GM19455 (cell line): Measurements from ENCODE around the gene UCN2.
A peak's percentile ranks its signal among the peaks of the same experiment; 100 is the strongest.

Experiments
- ATAC-seq: cut with Tn5 transposase; IDR thresholded peaks from one replicate; pipeline ENCODE4 v1.9.1; 2021; ENCODE audit not compliant: unreplicated experiment

UCN2 gene, protein sequence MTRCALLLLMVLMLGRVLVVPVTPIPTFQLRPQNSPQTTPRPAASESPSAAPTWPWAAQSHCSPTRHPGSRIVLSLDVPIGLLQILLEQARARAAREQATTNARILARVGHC

DNA sequence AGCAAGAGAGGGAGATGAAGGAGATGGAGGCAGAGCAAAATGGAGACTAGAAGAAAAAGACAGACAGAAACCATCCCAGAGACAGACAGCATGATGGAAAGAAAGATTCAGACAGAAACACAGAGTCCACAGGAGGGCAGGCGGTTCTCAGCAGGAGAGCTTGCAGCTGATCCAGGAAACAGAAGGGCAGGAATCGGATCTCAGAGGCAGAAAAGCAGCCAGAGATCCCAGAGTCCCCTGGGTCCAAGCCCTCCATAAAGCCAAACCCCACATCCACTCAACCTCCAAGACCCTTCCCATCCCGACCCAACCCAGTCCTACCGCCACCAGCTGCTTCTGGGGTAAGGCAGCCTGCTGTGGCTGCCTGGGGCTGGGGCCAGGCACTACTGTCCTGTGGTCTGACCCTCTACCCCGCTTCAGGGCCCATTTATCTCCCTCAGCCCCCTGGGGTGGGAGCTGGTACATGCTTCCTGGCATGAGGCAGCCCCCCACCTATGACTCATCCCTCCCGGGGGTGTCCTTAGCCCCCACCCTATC, at the start of gene UCN2:
UCN2 (minus strand) TSS at position 400 of the 537 bp plus-strand sequence. CDS start 657 bp downstream, outside the sequence.
- ATAC-seq, result no peak

DNA sequence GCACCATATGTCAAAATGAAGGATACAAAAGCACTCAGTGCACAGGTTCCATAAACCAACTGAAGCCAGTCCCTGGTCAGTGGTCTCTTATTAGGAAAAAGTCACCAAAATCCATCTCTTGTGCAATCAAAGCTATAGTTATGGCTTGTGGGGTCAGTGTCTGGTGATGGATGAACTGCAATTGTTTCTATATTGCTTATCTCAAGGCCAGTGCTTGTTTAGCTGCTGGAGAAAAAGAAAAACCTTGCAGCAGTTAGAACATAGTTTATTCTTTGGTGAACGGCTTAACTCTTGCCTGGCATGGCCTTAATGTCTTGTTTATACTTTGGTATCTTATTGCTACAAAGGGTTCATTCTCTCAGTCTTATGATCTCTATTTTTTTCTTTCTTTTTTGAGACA, 48.7 kb upstream of the UCN2 start:
- no peak for ATAC-seq

DNA sequence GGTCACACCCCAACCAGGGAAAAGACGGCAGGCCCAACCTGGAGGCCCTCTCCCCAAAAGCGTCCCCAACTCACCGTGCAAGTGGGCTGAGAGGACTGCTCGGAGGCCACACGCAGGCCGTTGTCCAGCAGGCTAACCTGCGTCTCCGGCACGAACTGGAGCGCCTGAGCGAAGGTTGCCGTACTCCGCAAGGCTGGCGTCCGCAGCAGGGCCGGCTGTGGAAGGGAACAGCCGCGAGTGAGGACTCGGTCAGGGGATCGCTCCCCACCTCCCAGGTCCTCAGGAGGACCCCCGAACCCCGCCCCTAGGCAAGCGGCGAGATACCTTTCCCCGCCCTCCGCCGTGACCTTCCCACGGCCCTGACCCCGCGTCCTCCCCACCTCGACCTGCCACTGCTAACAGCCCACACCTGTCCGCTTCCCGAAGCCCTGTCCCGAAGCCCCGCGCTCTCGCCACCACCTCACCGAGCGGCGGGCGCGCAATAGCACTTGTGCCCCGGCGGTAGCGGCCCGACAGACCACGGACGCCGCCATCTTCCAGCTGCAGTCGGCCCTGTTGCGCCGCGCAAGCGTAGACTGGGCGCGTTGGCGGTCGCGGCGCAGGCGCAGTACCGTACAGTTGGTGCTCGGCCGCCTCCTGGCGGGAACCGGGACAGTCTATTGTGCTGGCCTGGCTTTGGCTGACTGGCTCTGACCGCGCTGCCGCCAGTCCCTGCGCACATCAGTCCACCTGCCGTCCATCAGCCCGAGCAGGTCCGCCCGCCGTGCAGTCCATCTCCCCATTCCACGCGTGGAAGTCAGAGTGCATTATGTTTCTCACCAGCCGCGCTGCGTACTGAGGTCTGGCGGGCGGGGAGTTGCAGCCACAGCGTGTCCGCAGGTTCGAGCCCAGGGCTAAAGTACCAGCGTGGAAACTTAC, 45.8 kb upstream of the UCN2 start, which contains the start of gene UQCRC1:
UQCRC1 (minus strand) TSS at position 559 of the 918 bp plus-strand sequence; CDS start at position 533, 26 bp downstream.
- peak; percentile 92 for ATAC-seq

DNA sequence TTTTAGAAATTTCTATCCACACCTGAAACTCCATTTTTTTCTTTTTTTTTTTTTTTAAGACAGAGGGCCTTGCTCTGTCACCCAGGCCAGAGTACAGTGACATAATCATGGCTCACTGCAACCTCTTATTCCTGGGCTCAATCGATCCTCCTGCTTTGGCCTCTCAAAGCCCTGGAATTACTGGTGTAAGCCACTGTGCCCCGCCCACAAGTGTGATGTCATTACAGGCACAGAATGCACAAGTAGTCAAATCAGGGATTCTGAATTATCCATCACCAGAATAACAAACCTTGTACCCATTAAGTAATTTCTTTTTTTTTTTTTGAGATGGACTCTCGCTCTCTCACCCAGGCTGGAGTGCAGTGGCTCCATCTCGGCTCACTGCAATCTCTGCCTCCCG, 43.9 kb upstream of the UCN2 start:
- ATAC-seq, result no peak

DNA sequence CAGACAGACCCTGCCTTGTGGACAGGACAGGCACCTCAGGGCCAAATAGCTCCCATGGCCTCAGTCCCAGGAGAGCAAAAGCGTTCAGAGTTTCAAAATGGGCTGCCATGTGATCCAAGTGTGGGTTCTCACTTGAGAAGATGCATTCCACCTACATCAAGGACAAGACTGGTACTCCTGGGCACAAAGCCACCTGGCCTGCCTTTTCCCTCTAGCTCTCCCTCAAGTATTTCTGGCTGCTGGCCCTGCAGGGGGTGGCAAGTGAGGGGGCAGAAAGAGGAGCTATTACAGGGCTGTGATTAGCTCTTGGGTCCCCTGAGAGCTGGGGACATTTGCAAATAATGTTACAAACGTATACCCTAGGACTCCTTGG, 38.0 kb upstream of the UCN2 start:
- no peak for ATAC-seq

DNA sequence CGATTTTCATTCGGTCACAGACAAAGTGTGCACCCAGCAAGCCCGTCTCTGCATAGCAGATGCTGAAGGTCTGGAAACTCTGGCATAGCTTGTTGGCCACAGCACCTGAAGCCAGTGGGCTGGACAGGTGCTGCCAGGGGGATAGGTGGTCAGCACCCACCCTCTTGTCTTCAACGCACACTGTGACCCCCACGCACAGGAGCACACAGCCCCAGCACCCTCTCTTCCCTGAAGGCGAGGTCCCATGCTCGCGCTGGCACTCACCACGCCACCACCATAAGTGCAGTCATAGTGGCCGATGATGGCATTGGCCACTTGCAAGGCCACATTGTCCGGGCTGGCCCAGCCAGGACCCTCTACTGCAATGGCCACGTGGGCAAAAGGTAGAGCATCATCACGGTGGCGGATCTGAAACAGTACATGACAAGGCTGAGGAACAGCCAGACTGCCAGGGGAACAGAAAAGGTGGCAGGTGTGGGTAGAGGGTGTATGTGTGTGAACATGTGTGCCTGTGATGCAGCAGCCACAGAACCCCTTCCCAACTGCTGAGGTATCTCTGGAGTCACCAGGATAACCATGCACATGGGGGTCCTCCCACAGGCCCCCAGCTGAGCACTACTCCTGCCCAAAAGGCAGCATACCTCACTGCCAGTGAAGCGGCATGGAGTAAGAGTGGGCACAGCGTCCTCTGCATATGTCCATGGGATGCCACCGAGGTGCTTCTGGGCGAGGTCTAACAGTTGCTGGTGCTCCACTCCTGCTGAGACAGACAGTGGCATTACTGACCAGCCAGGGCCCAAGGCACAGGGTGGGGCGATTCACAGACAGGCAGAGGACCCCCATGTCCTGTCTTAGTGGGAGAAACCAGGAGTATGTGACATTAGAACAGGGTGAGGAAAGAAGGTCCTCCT, 37.4 kb upstream of the UCN2 start:
- ATAC-seq, result no peak

DNA sequence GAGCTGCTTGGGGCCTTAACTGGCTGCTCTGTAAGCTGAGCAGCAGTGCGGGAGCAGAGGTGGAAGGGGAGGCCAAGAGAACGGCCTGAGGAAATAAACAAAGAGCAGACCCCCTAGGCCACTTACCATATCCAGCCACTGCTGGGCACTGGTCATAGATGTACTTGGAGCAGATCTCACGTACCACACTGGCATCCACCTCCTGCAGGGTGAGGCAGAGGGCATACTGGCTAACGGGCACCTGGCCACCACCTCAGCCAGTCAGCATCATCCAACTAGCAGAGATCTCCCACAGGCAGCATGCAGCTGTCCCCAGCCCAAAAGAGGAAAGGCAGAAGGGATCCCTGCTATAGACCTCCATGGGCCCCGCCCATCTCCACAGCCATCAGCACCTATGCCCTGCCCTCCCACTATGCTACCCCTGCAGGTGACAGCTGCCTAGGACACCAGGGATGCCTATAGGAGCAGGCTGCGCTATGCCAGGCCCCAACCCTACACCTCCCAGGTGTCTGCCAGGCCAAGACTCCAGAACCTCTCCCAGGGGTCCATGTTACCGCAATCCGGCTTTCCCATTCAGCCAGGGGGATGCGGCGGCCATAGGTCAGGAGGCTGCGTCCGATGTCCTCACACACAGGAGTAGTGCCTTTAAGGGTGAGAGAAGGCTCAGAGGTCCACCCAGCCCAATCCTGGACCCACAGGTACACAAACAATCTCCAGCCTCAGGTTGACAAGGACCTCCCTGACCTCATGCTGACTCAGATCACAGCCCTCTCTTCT, 36.1 kb upstream of the UCN2 start:
- no peak for ATAC-seq

DNA sequence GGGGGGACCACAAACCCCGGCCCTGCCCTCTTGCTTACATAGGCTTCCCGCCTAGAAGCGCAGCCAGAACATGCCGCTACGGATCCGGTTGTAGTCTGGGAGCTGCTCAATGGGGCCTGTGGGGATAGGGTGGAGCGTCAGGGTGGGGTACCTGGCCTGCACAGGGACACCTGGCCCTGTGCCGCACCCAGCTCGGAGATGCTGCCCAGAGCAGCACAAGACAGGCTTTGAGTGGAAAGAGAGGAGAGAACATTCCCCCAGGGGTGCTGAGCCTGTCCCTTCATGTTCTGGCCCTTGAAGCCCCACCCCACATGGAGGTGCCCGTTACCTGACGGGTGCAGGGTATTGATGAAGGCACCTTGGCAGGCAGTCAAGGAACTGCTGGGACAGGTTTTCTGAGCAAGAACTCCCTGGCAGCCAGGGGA, 35.5 kb upstream of the UCN2 start:
- ATAC-seq, result no peak

DNA sequence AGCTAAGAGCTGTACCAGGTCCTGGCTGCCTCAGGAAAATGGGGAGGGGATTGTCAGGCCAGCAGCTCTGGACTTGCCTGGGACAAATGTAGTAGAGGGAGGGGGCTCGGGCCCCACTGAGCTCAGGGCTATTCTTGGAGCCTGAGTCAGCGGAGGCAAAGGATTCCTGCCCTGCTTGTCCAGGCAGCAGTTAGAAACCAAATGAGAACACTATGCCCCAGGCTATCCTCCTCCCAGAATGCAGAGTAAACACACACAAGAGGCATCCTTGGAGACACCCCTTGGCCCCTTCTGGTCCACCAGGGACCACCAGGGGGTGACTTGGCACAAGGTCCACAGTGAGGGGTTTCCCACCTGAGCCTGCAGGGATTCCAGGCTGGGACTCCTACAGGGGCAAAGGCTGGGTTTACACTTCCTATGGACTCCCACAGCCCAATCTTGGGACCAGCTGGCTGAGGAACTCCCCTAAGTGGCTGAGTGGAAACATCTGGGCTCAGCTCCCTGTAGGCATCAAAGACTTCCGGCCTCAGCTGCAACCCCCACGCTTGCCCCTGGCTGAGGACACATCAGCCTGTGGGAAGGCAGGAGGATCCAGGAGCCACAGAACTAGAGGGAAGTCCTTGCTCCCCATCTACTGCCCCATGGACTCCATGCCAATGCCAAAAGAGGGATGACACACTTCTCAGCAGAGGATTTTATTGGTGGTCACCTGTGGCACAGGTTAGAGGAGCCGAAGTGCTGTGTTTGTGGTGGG, 34.9 kb upstream of the UCN2 start:
- ATAC-seq, result no peak

DNA sequence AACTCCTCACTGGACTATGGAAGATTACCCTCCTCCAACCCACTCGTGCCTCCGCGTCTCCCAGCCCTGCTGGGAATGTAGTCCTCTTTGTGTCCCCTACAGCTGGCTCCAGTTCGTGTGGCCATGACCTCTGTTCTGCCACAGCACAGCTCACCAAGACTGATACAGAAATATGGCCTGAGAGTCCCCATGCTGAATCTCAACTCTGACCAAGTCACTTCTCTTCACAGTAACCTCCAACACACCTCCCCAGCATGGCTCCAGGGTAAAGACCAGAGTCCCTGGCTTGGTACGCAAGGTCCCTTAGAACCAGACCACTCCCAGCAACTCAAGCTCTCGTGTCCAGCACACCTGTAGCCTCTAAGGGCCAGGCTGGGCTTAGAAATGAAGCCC, 33.8 kb upstream of the UCN2 start:
- ATAC-seq, result no peak

DNA sequence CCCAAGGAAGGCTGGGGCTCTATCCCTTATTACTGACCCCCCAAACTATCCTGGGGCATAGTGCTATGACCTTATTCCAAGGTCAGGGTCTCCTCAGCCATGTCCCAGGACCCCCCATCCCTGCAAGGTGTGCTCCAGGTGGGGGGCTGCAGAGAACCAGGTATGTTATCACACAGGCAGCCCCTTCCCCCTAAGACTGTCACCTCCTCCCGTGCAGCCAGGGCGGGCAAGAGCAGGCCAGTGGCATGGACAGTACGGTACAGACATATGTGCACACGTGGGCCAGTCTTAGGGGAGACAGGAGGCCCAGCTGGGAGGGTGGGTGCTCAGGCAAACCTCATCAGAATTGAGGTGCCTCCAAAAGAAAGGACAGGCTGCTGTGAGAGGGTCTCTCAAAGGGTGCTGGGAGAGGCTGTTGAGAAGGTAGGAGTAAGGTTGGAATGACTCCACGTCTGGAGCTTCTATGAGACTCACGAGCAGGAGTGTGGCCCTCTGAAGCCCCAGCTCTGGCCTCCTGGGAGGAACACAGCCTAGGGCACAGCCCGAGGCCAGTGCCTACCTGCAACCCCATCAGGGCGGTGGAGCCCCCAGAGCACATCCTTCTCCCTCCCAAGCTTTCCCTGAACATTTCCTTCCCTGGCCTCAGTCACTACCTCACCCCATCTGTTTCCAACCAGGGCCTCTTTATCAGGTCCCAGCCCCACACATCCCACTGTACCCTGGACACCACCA, 33.3 kb upstream of the UCN2 start:
- ATAC-seq, result no peak

DNA sequence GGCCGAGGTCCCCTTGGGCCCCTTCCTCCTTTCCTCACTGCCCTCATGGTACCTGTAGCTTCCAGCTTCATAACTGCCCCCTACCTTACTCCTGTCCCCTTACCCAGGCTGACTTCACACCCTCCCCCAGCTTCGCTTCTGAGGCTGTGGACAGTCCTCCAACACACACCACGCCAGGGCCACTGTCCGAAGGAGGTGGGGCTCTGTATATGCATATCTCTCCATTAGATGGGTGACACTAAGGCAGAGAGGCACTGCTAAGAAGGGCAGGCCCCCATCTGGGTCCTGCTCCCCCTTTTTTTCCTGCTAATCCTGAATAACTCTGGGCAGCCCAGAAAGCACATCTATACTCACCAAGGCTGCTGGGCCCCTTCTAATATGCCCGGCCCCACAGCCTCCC, 32.6 kb upstream of the UCN2 start:
- ATAC-seq, result no peak

DNA sequence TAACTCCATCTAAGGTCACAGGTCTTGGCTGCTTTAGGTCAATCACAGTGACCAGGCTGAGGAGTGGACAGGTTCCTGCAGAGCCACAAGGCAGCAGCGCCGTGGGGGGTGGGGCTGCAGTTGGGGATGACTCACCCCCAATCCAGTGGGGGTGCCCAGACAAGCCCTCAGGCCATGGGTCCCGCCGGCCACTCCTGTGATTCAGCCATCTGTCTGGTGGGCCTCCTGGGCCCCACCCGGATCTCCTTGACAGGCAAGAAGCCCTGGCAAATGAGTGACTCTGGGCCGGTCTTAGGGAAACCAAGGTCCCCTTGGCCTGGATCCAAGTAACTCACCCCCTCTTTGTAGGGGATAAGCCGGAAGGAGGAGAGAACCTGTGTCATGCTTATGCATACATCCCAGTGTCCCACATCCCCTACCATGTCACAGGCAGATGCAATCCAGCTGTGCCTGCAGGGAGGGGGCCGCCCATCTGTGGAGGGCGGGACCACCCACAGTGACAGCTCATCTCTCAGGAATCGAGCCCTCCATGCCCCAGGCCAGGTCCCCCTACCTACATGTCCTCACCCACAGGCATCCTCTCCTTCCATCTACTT, 32.0 kb upstream of the UCN2 start:
- no peak for ATAC-seq

DNA sequence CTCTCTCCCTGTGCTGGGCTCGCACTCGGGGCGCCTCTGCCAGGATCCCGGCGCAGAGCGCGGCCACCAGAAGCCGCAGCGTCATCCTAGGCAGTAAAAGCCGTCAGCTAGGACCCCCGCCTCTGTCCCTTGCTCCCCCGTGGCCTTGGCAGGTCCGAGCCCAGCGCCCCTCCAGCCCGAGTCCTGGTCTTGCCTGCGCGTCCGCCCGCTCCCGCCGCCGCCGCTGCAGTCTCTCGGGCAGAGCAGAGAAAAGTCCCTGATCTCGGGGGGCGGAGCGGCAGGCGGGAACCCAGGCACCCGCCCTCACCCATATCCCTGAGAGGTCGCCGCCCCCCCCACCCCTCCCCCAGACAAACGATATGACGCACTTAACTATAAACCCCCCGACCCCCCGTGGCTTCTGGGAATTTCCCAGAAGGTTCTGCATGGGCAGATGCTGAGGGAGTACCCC, 31.5 kb upstream of the UCN2 start, which contains the start of gene COL7A1:
COL7A1 (minus strand) TSS at position 255 of the 451 bp plus-strand sequence; CDS start at position 85, 170 bp downstream.
- no peak for ATAC-seq

DNA sequence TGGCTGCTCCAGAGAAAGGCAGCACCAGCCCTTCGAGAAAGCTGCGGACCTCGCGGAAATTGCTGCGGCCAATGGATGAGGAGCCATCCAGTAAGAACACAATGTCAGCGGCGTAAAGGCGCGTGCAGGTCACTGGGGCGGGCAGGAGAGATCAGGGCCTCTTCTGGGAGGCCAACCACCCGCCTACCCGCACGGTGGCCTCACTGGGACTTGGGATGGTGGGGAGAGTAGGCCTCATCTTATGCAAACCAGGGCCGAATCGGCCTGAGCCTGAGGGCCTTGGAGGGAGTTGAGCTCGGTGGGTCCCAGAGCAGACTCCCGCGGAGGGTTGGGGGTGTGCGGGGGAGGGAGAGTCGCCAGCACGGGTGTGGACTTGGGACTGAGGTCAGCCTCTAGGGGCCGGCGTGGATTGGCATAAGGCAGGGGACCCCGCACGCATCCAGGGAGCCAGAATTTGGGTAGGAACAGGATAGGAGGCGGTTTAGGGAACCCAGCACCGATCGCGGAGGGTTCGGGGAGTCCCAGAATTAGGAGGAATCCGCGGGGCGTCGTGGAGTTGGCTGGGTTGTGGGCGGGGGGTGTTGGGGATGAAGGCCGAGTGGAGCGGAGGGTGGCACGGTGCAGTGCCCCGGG, 31.0 kb upstream of the UCN2 start:
- ATAC-seq, result no peak

DNA sequence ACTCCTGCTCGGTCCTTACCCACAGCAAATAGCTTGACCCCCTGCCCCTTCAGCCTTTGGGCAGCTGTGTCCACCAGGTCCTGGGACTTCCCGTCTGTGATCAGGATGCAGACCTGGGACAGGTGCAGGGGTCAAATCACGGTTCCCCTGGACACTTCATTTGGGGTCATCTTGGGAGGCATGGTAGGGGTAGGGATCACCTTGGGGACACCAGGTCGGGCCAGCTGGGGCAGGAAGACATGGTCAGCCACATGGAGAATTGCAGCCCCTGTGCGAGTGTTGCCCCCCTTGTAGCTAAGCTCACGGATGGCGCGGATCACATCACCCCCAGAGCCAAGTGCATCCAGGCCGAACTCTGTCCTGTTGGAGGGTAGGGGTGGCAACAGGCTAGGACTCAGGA, 29.8 kb upstream of the UCN2 start:
- no peak for ATAC-seq

DNA sequence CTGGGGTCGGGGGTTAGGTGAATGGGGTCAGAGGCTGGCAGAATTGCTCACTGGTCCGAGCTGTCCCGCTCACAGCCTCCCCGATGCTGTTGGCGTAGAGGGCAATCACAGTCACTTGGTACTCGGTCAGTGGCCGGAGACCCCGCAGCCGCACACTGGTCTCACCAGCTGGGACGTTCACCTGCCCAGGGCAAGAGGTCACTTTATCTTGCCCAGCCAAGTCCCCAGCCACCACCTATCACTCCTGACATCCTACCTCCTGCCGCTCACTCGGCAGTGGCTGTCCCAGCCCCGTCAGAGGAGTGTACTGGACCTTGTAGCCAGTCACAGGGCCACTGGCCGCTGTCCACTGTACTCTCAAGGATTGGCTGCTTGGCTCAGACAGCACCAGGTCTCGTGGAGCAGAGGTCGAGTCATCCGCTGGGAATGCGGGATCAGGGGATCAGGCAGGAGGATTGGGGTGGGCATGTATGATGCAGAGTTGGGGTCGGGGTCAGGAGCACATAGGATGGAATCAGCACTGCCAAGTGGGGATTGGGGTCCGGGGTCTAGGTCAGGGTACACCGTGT, 29.0 kb upstream of the UCN2 start:
- no peak for ATAC-seq
